ENCODE data around the gene PDZRN4.

PDZRN4 gene

DNA sequence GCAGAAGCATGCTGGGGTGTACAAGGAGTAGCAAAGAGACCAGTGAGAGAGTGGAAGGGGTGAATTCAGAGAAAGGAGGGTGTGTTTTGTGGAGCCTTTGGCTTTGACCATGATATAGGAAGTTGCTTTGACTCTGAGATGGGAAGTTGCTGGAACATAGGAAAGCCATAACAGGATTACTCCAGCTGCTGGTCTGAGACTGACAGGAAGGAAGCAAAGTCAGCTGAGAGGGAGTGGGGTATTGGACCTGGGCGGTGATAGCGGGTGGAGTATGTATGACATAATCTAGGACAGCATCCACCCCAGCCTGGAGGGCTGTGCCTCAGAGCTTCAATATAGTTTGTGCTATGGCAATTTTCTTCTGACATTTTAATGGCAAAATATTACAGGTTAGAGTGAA is 324.4 kb downstream of the PDZRN4 start:
- peaks cover 8% of the 10 kb centered on the region; the same call in 1 of the 2 replicates for H3K4me1 ChIP-seq (ENCODE audit: insufficient read depth, low read length)
- H3K36me3 ChIP-seq (ENCODE audit: insufficient read depth, low read length), result no peaks in the 10 kb centered on the region
- no peak overlapping the region for H3K4me3 ChIP-seq (ENCODE audit: low read length)
- no peak overlapping the region for H3K9ac ChIP-seq (ENCODE audit: low read depth, low read length)
- no peaks in the 10 kb centered on the region for H3K27me3 ChIP-seq (ENCODE audit: insufficient read depth, low read length)
- no peak overlapping the region for H3K27ac ChIP-seq (ENCODE audit: low read depth, low read length)
- H3K9me3 ChIP-seq (ENCODE audit: insufficient read depth, low read depth, low read length), result no peaks in the 10 kb centered on the region
- 91% methylated on average over 2 of the region's 2 CpGs for WGBS

DNA sequence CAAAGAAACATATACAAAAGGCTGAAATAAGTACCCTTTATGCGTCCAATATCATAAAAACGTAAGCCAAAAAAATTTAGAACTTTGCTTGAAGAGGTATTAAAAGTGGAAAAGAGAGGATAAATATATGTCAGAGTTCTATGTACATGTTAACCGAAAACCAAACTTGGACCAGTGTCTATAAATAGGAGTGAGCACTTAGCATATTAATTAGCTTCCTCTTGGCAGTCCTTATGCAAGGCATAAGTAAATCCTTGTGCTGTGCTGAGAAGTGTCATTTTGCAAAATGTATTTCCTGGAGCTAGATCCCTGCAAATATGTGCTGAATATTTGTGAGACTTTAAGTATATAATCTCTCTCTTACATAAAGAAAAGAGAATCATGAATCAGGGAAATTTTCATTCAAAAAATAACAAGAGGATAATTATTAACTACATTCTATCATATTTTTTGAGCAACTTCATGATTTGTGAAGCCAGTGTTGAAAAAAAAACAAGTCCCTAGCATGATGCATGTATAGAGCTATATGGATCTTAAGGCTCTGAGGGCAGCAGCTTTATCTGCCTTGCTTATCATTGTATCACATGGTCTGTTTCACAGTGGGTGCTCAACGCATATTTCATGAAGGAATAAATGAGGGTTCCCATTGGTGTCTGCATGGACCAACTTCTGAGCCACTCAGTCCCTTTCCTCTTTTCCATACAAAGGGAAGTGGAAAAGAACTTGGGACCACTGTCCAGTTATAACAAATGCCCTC is 326.1 kb downstream of the PDZRN4 start:
- Histone ChIP-seq H3K27ac (ENCODE audit: low read depth, low read length) (no peak overlapping the region), H3K4me1 (ENCODE audit: insufficient read depth, low read length) (peaks cover 8% of the 10 kb centered on the region; the same call in 1 of the 2 replicates), H3K36me3 (ENCODE audit: insufficient read depth, low read length) (no peaks in the 10 kb centered on the region), H3K9ac (ENCODE audit: low read depth, low read length) (no peak overlapping the region), H3K27me3 (ENCODE audit: insufficient read depth, low read length) (no peaks in the 10 kb centered on the region), H3K4me3 (ENCODE audit: low read length) (no peak overlapping the region), H3K9me3 (ENCODE audit: insufficient read depth, low read depth, low read length) (no peaks in the 10 kb centered on the region)
- whole genome bisulfite sequencing, result 95% methylated on average over 4 of the region's 4 CpGs

DNA sequence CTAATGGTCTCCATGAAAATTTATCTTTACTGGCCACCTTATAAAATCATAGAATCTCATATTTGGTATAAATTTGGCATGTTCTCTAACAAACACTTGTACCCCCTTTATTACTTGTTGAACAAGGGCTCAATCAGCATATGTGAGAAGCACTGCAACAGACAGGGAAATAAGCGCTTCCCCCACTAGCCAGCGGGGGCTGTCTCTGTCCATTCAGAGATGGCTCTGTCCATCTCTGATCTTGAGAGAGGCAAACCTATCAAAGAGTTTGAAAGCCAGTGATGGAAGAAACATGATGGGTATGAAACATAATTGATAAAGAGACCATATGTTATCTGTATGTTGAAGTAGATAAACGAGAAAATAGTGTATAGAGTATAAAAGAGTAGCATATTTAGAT is 326.8 kb downstream of the PDZRN4 start:
- H3K36me3 ChIP-seq (ENCODE audit: insufficient read depth, low read length), result no peaks in the 10 kb centered on the region
- H3K9me3 ChIP-seq (ENCODE audit: insufficient read depth, low read depth, low read length), result no peaks in the 10 kb centered on the region
- no peak overlapping the region for H3K27ac ChIP-seq (ENCODE audit: low read depth, low read length)
- 75% methylated on average over 3 of the region's 3 CpGs for WGBS
- no peaks in the 10 kb centered on the region for H3K27me3 ChIP-seq (ENCODE audit: insufficient read depth, low read length)
- peaks cover 8% of the 10 kb centered on the region; the same call in 1 of the 2 replicates for H3K4me1 ChIP-seq (ENCODE audit: insufficient read depth, low read length)
- H3K4me3 ChIP-seq (ENCODE audit: low read length), result no peak overlapping the region
- H3K9ac ChIP-seq (ENCODE audit: low read depth, low read length), result no peak overlapping the region

DNA sequence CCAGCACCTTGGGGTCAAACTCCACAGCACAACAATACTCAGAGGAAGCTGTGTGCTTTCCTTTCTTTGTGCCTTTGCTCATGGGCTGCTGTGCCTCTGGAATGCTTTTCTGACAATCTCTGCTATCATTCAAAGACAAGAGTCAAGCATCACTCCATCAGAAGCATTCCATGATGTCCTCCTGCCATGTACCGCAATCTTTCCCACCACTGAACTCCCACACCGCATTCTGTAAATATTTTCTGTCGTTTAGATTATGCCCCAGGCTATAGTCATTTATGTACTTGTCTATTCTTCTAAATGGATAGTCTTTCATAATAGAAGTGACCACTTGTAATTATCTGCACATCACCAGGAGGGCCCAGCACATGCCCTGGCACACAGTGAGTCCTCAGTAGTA is 327.8 kb downstream of the PDZRN4 start:
- no peak overlapping the region for H3K27ac ChIP-seq (ENCODE audit: low read depth, low read length)
- H3K4me3 ChIP-seq (ENCODE audit: low read length), result no peak overlapping the region
- H3K36me3 ChIP-seq (ENCODE audit: insufficient read depth, low read length), result no peaks in the 10 kb centered on the region
- H3K9me3 ChIP-seq (ENCODE audit: insufficient read depth, low read depth, low read length), result no peaks in the 10 kb centered on the region
- WGBS, result 85% methylated on average over 3 of the region's 3 CpGs
- no peak overlapping the region for H3K9ac ChIP-seq (ENCODE audit: low read depth, low read length)
- no peaks in the 10 kb centered on the region for H3K27me3 ChIP-seq (ENCODE audit: insufficient read depth, low read length)
- peaks cover 8% of the 10 kb centered on the region; the same call in 1 of the 2 replicates for H3K4me1 ChIP-seq (ENCODE audit: insufficient read depth, low read length)

DNA sequence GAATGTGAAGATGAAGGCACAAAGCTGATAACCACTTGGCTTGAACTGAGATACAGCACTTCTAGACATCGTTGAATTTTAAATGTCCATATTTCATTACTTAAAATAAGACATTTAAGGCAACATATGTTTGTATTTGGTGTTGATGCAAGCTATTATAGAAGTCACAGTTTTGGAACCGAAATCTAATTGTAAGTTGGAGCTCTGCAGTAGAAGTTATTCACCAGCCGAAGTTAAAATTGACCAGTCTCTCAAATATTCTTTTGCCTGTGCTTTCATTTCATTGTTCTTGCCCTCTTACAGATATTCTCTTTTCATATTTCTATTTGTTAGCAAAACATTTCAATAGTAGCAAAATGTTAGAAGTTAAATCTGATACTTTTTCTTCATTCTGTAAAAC is 332.7 kb downstream of the PDZRN4 start:
- Histone ChIP-seq H3K27me3 (ENCODE audit: insufficient read depth, low read length) (no peaks in the 10 kb centered on the region), H3K9ac (ENCODE audit: low read depth, low read length) (no peak overlapping the region), H3K27ac (ENCODE audit: low read depth, low read length) (no peak overlapping the region), H3K4me1 (ENCODE audit: insufficient read depth, low read length) (peaks cover 15% of the 10 kb centered on the region), H3K36me3 (ENCODE audit: insufficient read depth, low read length) (no peaks in the 10 kb centered on the region), H3K4me3 (ENCODE audit: low read length) (no peak overlapping the region), H3K9me3 (ENCODE audit: insufficient read depth, low read depth, low read length) (no peaks in the 10 kb centered on the region)
- WGBS, result 100% methylated on average over 2 of the region's 3 CpGs

DNA sequence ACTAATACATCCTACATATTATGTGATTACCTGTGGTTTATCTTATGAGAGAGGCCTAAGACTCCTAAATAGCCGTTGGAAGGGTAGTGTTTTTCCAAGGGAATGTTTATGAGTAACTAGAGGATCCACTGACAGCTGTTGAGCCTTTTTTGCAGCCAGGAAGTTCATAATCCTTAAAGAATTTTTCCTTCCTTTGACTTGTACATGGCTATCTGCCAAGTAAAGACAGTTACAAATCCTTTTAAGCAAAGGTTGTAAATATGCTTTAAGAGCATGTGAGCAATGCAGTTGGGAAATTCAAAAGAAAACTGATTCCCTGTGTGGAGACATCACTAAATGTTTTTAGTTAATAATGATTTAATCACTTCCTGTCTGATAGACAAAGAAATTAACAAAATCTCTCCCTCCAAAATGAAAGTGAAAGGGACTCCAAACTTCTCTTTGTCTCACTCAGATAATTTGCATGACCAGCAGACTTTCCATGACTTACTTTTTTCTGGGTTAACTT is 333.8 kb downstream of the PDZRN4 start:
- Histone ChIP-seq H3K9me3 (ENCODE audit: insufficient read depth, low read depth, low read length) (no peaks in the 10 kb centered on the region), H3K4me3 (ENCODE audit: low read length) (no peak overlapping the region), H3K4me1 (ENCODE audit: insufficient read depth, low read length) (peaks cover 10% of the 10 kb centered on the region), H3K27ac (ENCODE audit: low read depth, low read length) (no peak overlapping the region), H3K9ac (ENCODE audit: low read depth, low read length) (no peak overlapping the region), H3K36me3 (ENCODE audit: insufficient read depth, low read length) (no peaks in the 10 kb centered on the region), H3K27me3 (ENCODE audit: insufficient read depth, low read length) (no peaks in the 10 kb centered on the region)
- 73% methylated on average over 1 of the region's 1 CpG for WGBS

DNA sequence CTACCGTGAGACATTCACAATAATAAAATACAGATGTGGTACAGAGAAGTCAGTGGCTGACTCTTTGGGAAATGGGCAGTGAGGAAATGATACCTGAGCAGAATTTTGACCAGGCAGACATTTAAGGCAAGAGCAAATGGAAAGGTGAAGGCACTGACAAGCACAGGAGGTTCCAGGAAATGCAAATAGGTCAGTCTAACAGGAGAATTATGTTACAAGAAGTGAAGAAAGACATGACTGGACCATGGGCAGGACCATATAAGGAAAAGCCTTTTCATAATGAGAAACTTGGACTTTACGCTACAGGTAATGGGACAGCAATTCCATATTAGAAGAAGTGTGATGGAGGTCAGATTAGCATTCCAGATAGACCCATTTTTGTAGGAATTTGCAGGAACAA is 338.9 kb downstream of the PDZRN4 start:
- Histone ChIP-seq H3K27me3 (ENCODE audit: insufficient read depth, low read length) (no peaks in the 10 kb centered on the region), H3K36me3 (ENCODE audit: insufficient read depth, low read length) (no peaks in the 10 kb centered on the region), H3K4me3 (ENCODE audit: low read length) (no peak overlapping the region), H3K4me1 (ENCODE audit: insufficient read depth, low read length) (peaks cover 9% of the 10 kb centered on the region), H3K9ac (ENCODE audit: low read depth, low read length) (no peak overlapping the region), H3K9me3 (ENCODE audit: insufficient read depth, low read depth, low read length) (no peaks in the 10 kb centered on the region), H3K27ac (ENCODE audit: low read depth, low read length) (no peak overlapping the region)
- WGBS, result 96% methylated on average over 1 of the region's 2 CpGs

DNA sequence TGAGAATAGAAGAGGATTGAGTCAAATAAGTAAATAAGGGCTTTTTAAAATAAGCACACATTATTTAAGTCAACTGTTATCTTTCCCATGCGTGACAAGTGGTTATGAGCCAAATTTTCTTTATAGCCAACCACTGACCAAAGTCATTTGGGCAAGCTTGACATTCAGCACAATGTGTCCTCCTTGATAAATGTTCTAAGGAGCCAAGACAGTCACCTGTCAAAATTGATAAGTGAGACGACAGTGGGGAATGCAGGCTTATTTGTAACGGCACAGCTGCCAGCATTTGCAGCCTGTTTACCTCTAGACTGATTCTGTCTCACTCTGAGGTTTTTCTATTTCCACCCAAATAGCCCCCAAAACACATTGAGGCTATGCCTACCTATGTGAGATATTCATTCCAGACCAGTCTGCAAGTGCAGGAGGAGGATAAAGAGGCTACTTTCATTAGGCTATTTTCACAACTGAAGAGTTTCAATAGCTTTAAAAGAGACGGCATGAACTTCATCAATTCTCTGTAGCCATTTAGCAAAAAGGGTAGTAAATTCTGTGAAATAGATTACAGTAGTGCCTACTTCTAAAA is 339.5 kb downstream of the PDZRN4 start:
- Histone ChIP-seq H3K27me3 (ENCODE audit: insufficient read depth, low read length) (no peaks in the 10 kb centered on the region), H3K36me3 (ENCODE audit: insufficient read depth, low read length) (no peaks in the 10 kb centered on the region), H3K27ac (ENCODE audit: low read depth, low read length) (no peak overlapping the region), H3K4me3 (ENCODE audit: low read length) (no peak overlapping the region), H3K9ac (ENCODE audit: low read depth, low read length) (no peak overlapping the region), H3K9me3 (ENCODE audit: insufficient read depth, low read depth, low read length) (no peaks in the 10 kb centered on the region), H3K4me1 (ENCODE audit: insufficient read depth, low read length) (0 out of 2 replicates have a peak, but pooled peaks cover 4% of the 10 kb centered on the region)
- 92% methylated on average over 3 of the region's 4 CpGs for WGBS

DNA sequence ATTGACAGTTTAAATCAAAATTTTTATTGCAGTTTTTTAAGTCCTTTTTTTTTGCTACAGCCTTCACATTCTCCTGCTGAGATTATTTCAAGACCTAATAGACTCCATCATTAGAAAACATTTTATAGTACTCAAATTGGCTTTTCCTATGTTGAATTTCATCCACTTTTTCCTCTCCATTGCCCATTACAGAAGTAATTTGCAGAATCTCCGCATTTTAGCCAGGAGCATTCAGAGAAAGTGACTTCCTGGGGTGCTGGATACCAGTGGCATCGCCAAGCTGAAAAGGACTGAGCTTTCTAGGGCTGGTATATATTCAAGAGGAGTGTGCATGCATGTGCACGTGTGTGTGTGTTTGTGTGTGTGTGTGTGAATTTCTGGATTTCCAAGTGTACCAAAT is 340.8 kb downstream of the PDZRN4 start:
- H3K4me3 ChIP-seq (ENCODE audit: low read length), result no peak overlapping the region
- WGBS, result 78% methylated on average over 3 of the region's 3 CpGs
- H3K36me3 ChIP-seq (ENCODE audit: insufficient read depth, low read length), result no peaks in the 10 kb centered on the region
- no peak overlapping the region for H3K27ac ChIP-seq (ENCODE audit: low read depth, low read length)
- H3K9me3 ChIP-seq (ENCODE audit: insufficient read depth, low read depth, low read length), result no peaks in the 10 kb centered on the region
- no peaks in the 10 kb centered on the region for H3K27me3 ChIP-seq (ENCODE audit: insufficient read depth, low read length)
- H3K4me1 ChIP-seq (ENCODE audit: insufficient read depth, low read length), result 0 out of 2 replicates have a peak, but pooled peaks cover 4% of the 10 kb centered on the region
- H3K9ac ChIP-seq (ENCODE audit: low read depth, low read length), result no peak overlapping the region

DNA sequence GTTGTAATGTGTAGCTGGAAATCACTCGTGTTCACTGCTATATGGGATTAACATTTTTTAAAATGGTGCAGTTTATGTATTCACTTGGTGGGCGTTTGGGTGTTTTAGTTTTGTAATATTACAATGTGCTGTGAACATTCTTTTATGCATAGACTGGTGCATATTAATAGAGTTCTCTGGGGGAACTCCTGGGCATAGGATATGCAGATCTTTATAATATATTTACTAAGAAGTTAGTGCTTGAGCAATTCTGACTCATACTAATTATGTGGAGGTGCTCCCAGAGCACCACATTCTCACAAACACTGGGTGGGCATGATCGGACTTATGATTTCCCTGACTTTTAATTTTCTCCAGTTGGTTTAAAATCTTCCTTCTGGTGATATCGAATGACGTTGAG is 342.3 kb downstream of the PDZRN4 start:
- Histone ChIP-seq H3K27me3 (ENCODE audit: insufficient read depth, low read length) (no peaks in the 10 kb centered on the region), H3K9ac (ENCODE audit: low read depth, low read length) (no peak overlapping the region), H3K4me1 (ENCODE audit: insufficient read depth, low read length) (0 out of 2 replicates have a peak, but pooled peaks cover 4% of the 10 kb centered on the region), H3K36me3 (ENCODE audit: insufficient read depth, low read length) (no peaks in the 10 kb centered on the region), H3K4me3 (ENCODE audit: low read length) (no peak overlapping the region), H3K27ac (ENCODE audit: low read depth, low read length) (no peak overlapping the region), H3K9me3 (ENCODE audit: insufficient read depth, low read depth, low read length) (no peaks in the 10 kb centered on the region)
- WGBS, result 92% methylated on average over 5 of the region's 5 CpGs

DNA sequence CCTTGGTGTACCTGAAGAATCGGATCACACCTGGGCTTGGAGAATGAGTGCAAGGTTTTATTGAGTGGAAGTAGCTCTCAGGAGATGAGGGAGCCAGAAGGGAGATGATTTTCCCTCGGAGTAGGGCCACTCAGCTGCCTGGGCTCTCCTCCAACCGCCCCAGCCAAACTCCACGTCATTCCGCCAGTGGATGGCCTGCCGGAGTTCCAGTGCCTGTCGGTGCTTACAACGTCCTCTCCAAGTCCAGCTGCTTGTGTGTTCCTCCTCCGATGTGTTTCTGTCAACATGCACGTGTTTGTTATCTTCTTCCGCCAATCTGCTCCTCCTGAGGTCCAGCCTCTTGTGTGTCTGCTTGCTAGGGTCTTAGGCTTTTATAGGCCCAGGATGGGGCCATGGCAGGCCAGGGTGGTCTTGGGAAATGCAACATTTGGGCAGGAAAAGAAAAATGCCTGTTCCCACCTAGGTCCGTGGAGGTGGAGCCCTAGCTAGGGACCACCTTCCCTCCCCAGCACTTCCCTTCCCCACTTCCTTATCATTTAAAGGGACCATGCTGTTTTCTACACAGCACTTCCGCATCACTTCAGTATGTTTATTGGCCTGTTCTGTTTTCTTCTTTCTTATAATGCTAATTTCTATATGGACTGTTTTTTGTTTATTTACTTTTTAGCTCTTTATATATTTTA is 343.2 kb downstream of the PDZRN4 start:
- Histone ChIP-seq H3K9ac (ENCODE audit: low read depth, low read length) (no peak overlapping the region), H3K4me1 (ENCODE audit: insufficient read depth, low read length) (0 out of 2 replicates have a peak, but pooled peaks cover 4% of the 10 kb centered on the region), H3K27ac (ENCODE audit: low read depth, low read length) (no peak overlapping the region), H3K36me3 (ENCODE audit: insufficient read depth, low read length) (no peaks in the 10 kb centered on the region), H3K9me3 (ENCODE audit: insufficient read depth, low read depth, low read length) (no peaks in the 10 kb centered on the region), H3K4me3 (ENCODE audit: low read length) (no peak overlapping the region), H3K27me3 (ENCODE audit: insufficient read depth, low read length) (no peaks in the 10 kb centered on the region)
- 93% methylated on average over 13 of the region's 13 CpGs for WGBS

Data from HUES64 (cell line).